HEK293 (cell line): Measurements from ENCODE around the gene UBE2Q2.

ENCODE experiments used
- CTCF ChIA-PET: fragments of 350-600 bp; formaldehyde crosslinking; extraction: SDS; loops from one replicate; lab custom pipeline; 2021; ENCODE audit warnings: antibody characterized with exemption; lab: Yijun Ruan, JAX
- POLR2A ChIA-PET: fragments of 300-600 bp; formaldehyde crosslinking; extraction: SDS; loops from one replicate; lab custom pipeline; 2020; ENCODE audit warnings: antibody characterized with exemption, inconsistent platforms; lab: Yijun Ruan, JAX
- H3K27ac ChIP-seq: fragments of 200-500 bp; sonication (Bioruptor generic); 2 replicates; pipeline ENCODE4 v1.5.1; 2014; ENCODE audit warnings: low read depth, low read length, control low read depth, inconsistent platforms; ENCODE audit errors: extremely low read depth
- H3K36me3 ChIP-seq, 2 experiments: fragments of 200-500 bp in 1 of 2; sonication (Bioruptor generic) in 1 of 2; 1 replicate in 1 of 2; 2 replicates in 1 of 2; pipeline ENCODE4 v1.5.1; 2014 to 2017; ENCODE audit warnings: inconsistent platforms in 2 of 2, low read length in 2 of 2; ENCODE audit not compliant: control insufficient read depth in 2 of 2, insufficient read depth in 1 of 2
- H3K4me1 ChIP-seq: fragments of 200-500 bp; sonication (Bioruptor generic); 2 replicates; pipeline ENCODE4 v1.5.1; 2014; ENCODE audit warnings: mild to moderate bottlenecking, low read length, inconsistent platforms; ENCODE audit not compliant: control insufficient read depth, insufficient read depth
- H3K4me3 ChIP-seq: 2 replicates; pipeline ENCODE4 v1.5.1; 2011; ENCODE audit warnings: low read depth, mild to moderate bottlenecking, control low read depth, low read length, moderate library complexity
- H3K9me3 ChIP-seq: fragments of 200-500 bp; sonication (Bioruptor generic); 2 replicates; pipeline ENCODE4 v1.5.1; 2014; ENCODE audit warnings: low read depth, low read length, inconsistent platforms; ENCODE audit not compliant: control insufficient read depth, insufficient read depth
- HOXA7 ChIP-seq: sonication (generic); formaldehyde crosslinking; IDR thresholded peaks from 2 replicates; pipeline ENCODE4 v1.8.1; 2022; ENCODE audit warnings: missing genetic modification reagents, borderline replicate concordance
- SCRT1 ChIP-seq: fragments of 450-650 bp; formaldehyde crosslinking; IDR thresholded peaks from 2 replicates; pipeline ENCODE4 v1.5.1; 2016; ENCODE audit warnings: missing biosample characterization, missing genetic modification characterization, borderline replicate concordance
- SETDB1 ChIP-seq: IDR thresholded peaks from one replicate; pipeline ENCODE4 v1.6.1; 2017; ENCODE audit warnings: mild to moderate bottlenecking, low read length, moderate library complexity, mixed read lengths; ENCODE audit not compliant: insufficient read length
- TRIM28 ChIP-seq: IDR thresholded peaks from 2 replicates; pipeline ENCODE4 v1.6.1; 2011; ENCODE audit warnings: low read length, control low read depth, borderline replicate concordance
- TSHZ1 ChIP-seq: fragments of 450-650 bp; formaldehyde crosslinking; IDR thresholded peaks from 2 replicates; pipeline ENCODE4 v1.5.1; 2016; ENCODE audit warnings: missing biosample characterization, missing genetic modification characterization, borderline replicate concordance
- ZBTB44 ChIP-seq: fragments of 450-650 bp; IDR thresholded peaks from 2 replicates; pipeline ENCODE4 v1.5.1; 2018; ENCODE audit warnings: missing biosample characterization, mild to moderate bottlenecking, missing genetic modification characterization
- ZFP3 ChIP-seq: fragments of 450-650 bp; formaldehyde crosslinking; IDR thresholded peaks from 2 replicates; pipeline ENCODE4 v1.5.1; 2016; ENCODE audit warnings: low read depth, missing biosample characterization, missing genetic modification characterization
- ZFP37 ChIP-seq: fragments of 450-650 bp; formaldehyde crosslinking; IDR thresholded peaks from 2 replicates; pipeline ENCODE4 v1.5.1; 2016; ENCODE audit warnings: missing biosample characterization, missing genetic modification characterization
- ZIC2 ChIP-seq: fragments of 450-650 bp; formaldehyde crosslinking; IDR thresholded peaks from 2 replicates; pipeline ENCODE4 v1.5.1; 2016; ENCODE audit warnings: missing biosample characterization, missing genetic modification characterization
- ZNF138 ChIP-seq: fragments of 450-650 bp; formaldehyde crosslinking; IDR thresholded peaks from 2 replicates; pipeline ENCODE4 v1.5.1; 2016; ENCODE audit warnings: missing biosample characterization, missing genetic modification characterization, borderline replicate concordance
- ZNF155 ChIP-seq: fragments of 450-650 bp; formaldehyde crosslinking; IDR thresholded peaks from 2 replicates; pipeline ENCODE4 v1.5.1; 2016; ENCODE audit warnings: missing biosample characterization, missing genetic modification characterization
- ZNF211 ChIP-seq: fragments of 450-650 bp; formaldehyde crosslinking; IDR thresholded peaks from 2 replicates; pipeline ENCODE4 v1.5.1; 2016; ENCODE audit warnings: low read depth, missing biosample characterization, missing genetic modification characterization
- ZNF398 ChIP-seq: fragments of 450-650 bp; formaldehyde crosslinking; IDR thresholded peaks from 2 replicates; pipeline ENCODE4 v1.5.1; 2017; ENCODE audit warnings: missing biosample characterization, missing genetic modification characterization
- ZNF518A ChIP-seq: fragments of 450-650 bp; formaldehyde crosslinking; conservative IDR thresholded peaks from 2 replicates; pipeline ENCODE4 v1.5.1; 2016; ENCODE audit warnings: low read depth, missing biosample characterization, missing genetic modification characterization
- ZNF549 ChIP-seq: fragments of 450-650 bp; IDR thresholded peaks from 2 replicates; pipeline ENCODE4 v1.5.1; 2018; ENCODE audit warnings: missing biosample characterization, missing genetic modification characterization, mild to moderate bottlenecking, inconsistent platforms, moderate library complexity
- TF ChIP-seq, protein P1 (sequence below): fragments of 450-650 bp; formaldehyde crosslinking; IDR thresholded peaks from 2 replicates; pipeline ENCODE4 v1.5.1; 2017; ENCODE audit warnings: missing biosample characterization, missing genetic modification characterization
- TF ChIP-seq, protein P2 (sequence below): fragments of 450-650 bp; formaldehyde crosslinking; IDR thresholded peaks from 2 replicates; pipeline ENCODE4 v1.5.1; 2016; ENCODE audit warnings: missing biosample characterization, missing genetic modification characterization
- TF ChIP-seq, protein P3 (sequence below): fragments of 450-650 bp; formaldehyde crosslinking; IDR thresholded peaks from 2 replicates; pipeline ENCODE4 v1.5.1; 2016; ENCODE audit warnings: missing biosample characterization, missing genetic modification characterization

UBE2Q2 gene

GRCh38 chr15:75842722-75843677, at the start of gene UBE2Q2 (continued):
- TF ChIP-seq, protein P1, sequence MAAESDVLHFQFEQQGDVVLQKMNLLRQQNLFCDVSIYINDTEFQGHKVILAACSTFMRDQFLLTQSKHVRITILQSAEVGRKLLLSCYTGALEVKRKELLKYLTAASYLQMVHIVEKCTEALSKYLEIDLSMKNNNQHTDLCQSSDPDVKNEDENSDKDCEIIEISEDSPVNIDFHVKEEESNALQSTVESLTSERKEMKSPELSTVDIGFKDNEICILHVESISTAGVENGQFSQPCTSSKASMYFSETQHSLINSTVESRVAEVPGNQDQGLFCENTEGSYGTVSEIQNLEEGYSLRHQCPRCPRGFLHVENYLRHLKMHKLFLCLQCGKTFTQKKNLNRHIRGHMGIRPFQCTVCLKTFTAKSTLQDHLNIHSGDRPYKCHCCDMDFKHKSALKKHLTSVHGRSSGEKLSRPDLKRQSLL (tag by site-specific recombination): 0 out of 2 replicates have a peak, but pooled peaks have one; percentile 20
- peak; percentile 50 for TF ChIP-seq ZIC2

DNA sequence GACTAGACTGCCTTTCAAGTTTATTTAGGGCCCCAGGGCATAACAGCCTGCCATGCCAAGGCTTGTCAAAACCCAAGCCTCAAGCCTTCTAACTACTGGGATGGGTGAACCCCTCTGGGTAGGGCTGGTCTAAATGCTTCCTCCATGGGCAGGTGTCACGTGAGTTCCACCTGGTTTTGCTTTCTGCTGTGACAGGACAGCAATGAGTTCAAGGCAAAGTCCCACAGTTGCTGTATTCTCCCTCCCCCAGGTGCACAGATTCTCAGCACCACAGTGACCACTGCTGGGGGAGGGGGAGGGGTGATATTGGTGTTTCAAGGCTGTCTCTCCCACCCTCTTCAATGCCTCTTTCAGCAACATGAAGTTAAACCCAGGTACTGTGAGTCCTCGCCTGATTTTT, 46.9 kb upstream of the UBE2Q2 start:
- POLR2A ChIA-PET: no interaction called here
- H3K27ac ChIP-seq: no peak overlapping the region
- H3K36me3 ChIP-seq: no peaks in the 10 kb centered on the region
- CTCF ChIA-PET: no interaction called here
- no peaks in the 10 kb centered on the region for H3K4me1 ChIP-seq
- no peak overlapping the region for H3K4me3 ChIP-seq
- H3K9me3 ChIP-seq: no peaks in the 10 kb centered on the region
- TF ChIP-seq ZNF398 (no peak), ZFP3 (tag by site-specific recombination) (no peak), SCRT1 (tag by site-specific recombination) (no peak), TSHZ1 (tag by site-specific recombination) (no peak), HOXA7 (CRISPR knock-in tag) (no peak), ZNF518A (tag by site-specific recombination) (no peak), ZNF138 (no peak), SETDB1 (no peak), TRIM28 (no peak), ZBTB44 (no peak), ZNF549 (tag by site-specific recombination) (no peak), ZNF155 (tag by site-specific recombination) (no peak), ZFP37 (tag by site-specific recombination) (no peak), ZNF211 (tag by site-specific recombination) (no peak)
- TF ChIP-seq, protein P2, sequence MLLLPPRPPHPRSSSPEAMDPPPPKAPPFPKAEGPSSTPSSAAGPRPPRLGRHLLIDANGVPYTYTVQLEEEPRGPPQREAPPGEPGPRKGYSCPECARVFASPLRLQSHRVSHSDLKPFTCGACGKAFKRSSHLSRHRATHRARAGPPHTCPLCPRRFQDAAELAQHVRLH: no peak
- TF ChIP-seq, protein P3, sequence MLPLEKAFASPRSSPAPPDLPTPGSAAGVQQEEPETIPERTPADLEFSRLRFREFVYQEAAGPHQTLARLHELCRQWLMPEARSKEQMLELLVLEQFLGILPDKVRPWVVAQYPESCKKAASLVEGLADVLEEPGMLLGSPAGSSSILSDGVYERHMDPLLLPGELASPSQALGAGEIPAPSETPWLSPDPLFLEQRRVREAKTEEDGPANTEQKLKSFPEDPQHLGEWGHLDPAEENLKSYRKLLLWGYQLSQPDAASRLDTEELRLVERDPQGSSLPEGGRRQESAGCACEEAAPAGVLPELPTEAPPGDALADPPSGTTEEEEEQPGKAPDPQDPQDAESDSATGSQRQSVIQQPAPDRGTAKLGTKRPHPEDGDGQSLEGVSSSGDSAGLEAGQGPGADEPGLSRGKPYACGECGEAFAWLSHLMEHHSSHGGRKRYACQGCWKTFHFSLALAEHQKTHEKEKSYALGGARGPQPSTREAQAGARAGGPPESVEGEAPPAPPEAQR (tag by site-specific recombination): no peak
